ENCODE measurements around the gene ASB15.

DNA sequence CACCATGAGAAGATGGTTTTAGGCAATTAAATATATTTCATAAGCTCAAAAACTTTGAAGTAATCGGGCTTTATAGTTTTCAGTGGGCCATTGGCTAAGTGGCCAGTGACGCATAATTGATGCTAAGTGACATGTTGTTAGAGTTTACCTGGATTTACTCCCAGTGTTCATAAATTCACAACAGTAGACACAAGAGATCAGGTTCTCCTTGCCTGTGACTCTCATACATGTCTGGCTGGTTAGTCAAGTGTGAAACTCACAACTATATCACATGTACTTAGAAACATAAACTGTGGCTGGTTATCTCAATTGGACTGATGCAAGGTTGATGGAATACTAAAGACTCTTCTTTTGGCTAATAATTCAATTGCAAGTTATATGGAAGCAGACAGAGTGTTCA lies 26.2 kb downstream of the ASB15 start:
- no peak for TF ChIP-seq RBAK (tag by site-specific recombination; IDR thresholded peaks at IDR 0.05)
- TF ChIP-seq, protein P1, sequence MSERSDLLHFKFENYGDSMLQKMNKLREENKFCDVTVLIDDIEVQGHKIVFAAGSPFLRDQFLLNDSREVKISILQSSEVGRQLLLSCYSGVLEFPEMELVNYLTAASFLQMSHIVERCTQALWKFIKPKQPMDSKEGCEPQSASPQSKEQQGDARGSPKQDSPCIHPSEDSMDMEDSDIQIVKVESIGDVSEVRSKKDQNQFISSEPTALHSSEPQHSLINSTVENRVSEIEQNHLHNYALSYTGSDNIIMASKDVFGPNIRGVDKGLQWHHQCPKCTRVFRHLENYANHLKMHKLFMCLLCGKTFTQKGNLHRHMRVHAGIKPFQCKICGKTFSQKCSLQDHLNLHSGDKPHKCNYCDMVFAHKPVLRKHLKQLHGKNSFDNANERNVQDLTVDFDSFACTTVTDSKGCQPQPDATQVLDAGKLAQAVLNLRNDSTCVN (tag by site-specific recombination; optimal IDR thresholded peaks at IDR 0.05), result no peak
- TF ChIP-seq, protein P2, sequence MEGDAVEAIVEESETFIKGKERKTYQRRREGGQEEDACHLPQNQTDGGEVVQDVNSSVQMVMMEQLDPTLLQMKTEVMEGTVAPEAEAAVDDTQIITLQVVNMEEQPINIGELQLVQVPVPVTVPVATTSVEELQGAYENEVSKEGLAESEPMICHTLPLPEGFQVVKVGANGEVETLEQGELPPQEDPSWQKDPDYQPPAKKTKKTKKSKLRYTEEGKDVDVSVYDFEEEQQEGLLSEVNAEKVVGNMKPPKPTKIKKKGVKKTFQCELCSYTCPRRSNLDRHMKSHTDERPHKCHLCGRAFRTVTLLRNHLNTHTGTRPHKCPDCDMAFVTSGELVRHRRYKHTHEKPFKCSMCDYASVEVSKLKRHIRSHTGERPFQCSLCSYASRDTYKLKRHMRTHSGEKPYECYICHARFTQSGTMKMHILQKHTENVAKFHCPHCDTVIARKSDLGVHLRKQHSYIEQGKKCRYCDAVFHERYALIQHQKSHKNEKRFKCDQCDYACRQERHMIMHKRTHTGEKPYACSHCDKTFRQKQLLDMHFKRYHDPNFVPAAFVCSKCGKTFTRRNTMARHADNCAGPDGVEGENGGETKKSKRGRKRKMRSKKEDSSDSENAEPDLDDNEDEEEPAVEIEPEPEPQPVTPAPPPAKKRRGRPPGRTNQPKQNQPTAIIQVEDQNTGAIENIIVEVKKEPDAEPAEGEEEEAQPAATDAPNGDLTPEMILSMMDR (tag by site-specific recombination; IDR thresholded peaks at IDR 0.05), result no peak
- TF ChIP-seq ZNF791 (tag by site-specific recombination; IDR thresholded peaks at IDR 0.05), result no peak
- TF ChIP-seq ZFP3 (tag by site-specific recombination; IDR thresholded peaks at IDR 0.05; ENCODE audit: low read depth), result no peak
- no peak for TF ChIP-seq ZNF202 (tag by site-specific recombination; IDR thresholded peaks at IDR 0.05; ENCODE audit: borderline replicate concordance)
- TF ChIP-seq ZNF777 (tag by site-specific recombination; IDR thresholded peaks at IDR 0.05; ENCODE audit: borderline replicate concordance), result no peak
- TF ChIP-seq, protein P3, sequence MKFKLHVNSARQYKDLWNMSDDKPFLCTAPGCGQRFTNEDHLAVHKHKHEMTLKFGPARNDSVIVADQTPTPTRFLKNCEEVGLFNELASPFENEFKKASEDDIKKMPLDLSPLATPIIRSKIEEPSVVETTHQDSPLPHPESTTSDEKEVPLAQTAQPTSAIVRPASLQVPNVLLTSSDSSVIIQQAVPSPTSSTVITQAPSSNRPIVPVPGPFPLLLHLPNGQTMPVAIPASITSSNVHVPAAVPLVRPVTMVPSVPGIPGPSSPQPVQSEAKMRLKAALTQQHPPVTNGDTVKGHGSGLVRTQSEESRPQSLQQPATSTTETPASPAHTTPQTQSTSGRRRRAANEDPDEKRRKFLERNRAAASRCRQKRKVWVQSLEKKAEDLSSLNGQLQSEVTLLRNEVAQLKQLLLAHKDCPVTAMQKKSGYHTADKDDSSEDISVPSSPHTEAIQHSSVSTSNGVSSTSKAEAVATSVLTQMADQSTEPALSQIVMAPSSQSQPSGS (tag by site-specific recombination; IDR thresholded peaks at IDR 0.05; ENCODE audit: low read depth), result no peak
- TF ChIP-seq ZNF747 (tag by site-specific recombination; IDR thresholded peaks at IDR 0.05), result no peak

All from HEK293 (cell line).